ENCODE measurements around the gene TBC1D22A. TPM values are rescaled to one million over a fixed set of nuclear protein-coding genes. Genes with fewer than 3 reads are reported as not detected.

Gene TBC1D22A
- total RNA-seq, 1 donor from 2014 or later: 20.1 TPM

GRCh38 chr22:46823654-46824053, 61.2 kb downstream of the TBC1D22A start:
- no peak for DNase-seq (ENCODE audit: low spot score)
- intact Hi-C loops (cut with DNase I): no loop called here

- intact Hi-C loops (cut with DNase I): no loop called here
These were observed 62.0 kb downstream of the TBC1D22A start for GRCh38 chr22:46824344-46824909.

GRCh38 chr22:46824980-46825544, 62.6 kb downstream of the TBC1D22A start:
- DNase-seq (ENCODE audit: low spot score): no peak
- intact Hi-C loops (cut with DNase I): no loop called here

More at GRCh38 chr22:46824344-46824909, 62.0 kb downstream of the TBC1D22A start:
- DNase-seq (ENCODE audit: low spot score): no peak

DNA sequence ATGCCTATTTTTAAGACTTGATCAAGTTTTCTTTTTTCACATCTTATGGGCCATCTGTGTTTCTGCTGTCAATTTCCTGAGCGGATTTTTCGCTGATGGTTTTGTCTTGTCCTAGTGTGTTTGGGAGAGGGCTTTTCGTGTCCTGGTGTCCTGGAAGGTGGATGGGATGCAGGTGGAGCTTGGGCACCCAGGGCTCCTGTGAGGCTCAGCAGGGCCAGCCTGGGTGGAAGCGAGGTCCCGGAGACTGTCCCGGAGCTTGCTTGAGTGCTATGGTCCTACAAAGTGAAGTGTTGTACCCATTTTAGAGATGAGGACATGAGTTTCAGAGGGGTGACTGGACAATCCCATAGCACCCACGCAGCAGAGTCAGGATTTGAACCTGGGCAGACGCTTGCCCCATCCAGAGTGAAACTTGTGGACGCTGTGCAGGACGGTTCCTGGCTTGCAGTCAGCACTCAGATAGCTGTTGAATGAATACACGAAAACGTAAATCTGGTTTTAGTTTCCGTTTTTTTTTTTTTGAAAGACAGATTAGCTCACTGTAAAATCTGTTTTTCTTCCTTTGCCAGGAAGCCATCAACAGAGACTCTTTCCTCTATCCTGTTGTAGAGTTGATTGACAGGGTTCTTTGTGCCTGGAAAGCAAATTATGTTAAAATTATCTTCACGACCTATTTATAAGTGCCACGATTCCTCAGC, 64.1 kb downstream of the TBC1D22A start:
- intact Hi-C loops (cut with DNase I): no loop called here
- DNase-seq (ENCODE audit: low spot score): no peak

- DNase-seq (ENCODE audit: low spot score): no peak
- intact Hi-C loops (cut with DNase I): no loop called here
These were observed 64.8 kb downstream of the TBC1D22A start for GRCh38 chr22:46827136-46827780.

- intact Hi-C loops (cut with DNase I): no loop called here
- no peak for DNase-seq (ENCODE audit: low spot score)
These were observed 65.3 kb downstream of the TBC1D22A start for GRCh38 chr22:46827781-46828180.

- intact Hi-C loops (cut with DNase I): no loop called here
- DNase-seq (ENCODE audit: low spot score): no peak
These were observed 66.0 kb downstream of the TBC1D22A start for GRCh38 chr22:46828323-46828900.

- DNase-seq (ENCODE audit: low spot score): no peak
- intact Hi-C loops (cut with DNase I): no loop called here
These were observed 66.9 kb downstream of the TBC1D22A start for GRCh38 chr22:46829117-46829891.

DNA sequence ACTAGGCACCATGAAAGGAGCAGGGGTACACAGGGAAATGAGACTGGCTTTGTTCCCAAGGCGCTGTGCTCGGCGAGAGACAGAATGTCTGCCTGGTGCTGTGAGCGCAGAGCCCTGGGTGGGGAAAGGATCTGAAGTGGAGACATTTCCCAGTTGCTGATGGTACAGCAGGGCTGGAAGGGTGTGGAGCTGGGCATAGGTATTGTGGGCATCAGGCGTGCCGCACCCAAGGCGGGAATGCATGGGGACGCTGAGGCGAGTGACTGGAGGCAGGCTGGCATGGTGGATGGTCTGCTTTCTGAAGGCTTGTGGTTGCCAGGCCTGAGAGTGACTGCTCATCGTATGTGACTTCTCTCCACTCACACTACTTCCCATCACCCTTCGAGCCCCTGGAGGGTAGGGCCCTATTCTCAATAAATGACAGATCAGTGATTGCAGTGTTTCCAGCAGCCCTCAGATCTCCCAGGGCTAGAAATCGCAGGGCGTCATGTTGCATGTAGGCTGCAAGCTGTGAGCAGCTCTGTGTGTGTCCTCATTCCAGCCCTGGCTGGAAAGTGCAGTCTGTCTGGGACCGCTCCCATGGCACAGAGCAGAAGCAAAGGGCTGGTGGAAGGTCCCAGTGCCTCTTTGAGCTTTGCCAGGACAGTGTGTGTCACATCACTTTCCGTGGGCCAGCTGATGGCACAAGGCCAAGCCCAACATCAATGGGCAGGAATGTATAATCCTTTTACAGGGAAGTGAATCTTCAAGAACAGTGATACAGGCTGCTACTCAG, 67.7 kb downstream of the TBC1D22A start:
- intact Hi-C loops (cut with DNase I): no loop called here
- no peak for DNase-seq (ENCODE audit: low spot score)

DNA sequence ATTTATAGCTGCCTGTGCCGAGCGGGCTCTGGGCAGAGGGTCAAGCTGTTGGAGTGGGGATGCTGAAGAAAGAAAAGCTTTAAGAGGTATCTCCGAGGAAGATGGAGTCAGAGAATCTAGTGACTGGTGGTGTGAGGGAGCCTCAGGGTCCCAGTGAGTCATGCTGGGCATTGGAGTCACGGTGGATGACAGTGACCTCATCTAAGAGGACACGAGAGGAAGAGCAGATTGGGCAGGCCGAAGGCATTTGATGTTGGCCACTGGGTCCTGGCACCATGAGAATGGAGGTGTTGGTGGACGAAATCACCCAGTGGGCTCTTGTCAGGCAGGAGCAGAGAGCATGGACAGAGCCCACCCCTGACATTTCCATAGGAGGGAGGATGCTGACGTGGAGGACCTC, 68.4 kb downstream of the TBC1D22A start:
- intact Hi-C loops (cut with DNase I): no loop called here
- no peak for DNase-seq (ENCODE audit: low spot score)

DNA sequence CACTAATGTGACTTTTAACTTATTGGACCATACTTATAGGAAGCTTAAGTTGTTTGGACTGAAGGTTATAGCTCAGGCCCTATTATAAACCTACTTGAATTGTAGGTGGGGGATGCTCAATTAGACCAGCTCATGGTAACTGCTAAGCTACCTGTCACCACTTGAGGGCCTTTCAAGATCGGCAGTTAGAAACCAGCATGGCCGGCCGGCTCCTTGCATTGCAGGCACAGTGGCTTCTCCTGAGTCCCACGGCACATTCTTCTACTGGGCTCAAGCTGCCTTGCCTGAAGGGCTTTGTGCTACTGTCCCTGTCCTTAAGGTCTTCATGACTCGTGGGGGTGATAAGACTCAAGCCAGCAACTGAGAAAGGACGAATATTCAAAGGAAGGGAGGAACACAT, 70.8 kb downstream of the TBC1D22A start:
- intact Hi-C loops (cut with DNase I): no loop called here
- no peak for DNase-seq (ENCODE audit: low spot score)

- no peak for DNase-seq (ENCODE audit: low spot score)
- intact Hi-C loops (cut with DNase I): no loop called here
These were observed 71.7 kb downstream of the TBC1D22A start for GRCh38 chr22:46834021-46834737.

DNA sequence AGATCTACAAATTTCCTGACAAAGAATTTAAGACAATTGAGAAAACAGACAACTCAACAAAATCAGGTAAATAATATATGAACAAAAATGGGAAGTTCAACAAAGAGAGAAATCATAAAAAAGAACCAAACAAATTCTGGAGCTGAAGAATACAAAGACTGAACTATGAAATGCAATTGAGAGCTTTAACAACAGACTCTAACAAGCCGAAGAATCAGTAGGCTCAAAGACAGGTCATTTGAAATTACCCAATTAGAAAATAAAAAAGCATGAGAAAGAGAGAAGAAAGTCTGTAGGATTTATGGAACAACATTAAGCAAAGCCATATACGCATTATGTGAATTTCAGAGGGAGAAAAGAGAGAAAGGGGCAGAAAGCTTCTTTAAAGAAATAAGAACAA, 72.8 kb downstream of the TBC1D22A start:
- intact Hi-C loops (cut with DNase I): no loop called here
- no peak for DNase-seq (ENCODE audit: low spot score)

- no peak for DNase-seq (ENCODE audit: low spot score)
- intact Hi-C loops (cut with DNase I): no loop called here
These were observed 73.2 kb downstream of the TBC1D22A start for GRCh38 chr22:46835693-46836092.

- no peak for DNase-seq (ENCODE audit: low spot score)
These were observed 79.1 kb downstream of the TBC1D22A start for GRCh38 chr22:46841522-46841921.

GRCh38 chr22:46842606-46843005, 80.2 kb downstream of the TBC1D22A start:
- intact Hi-C loops (cut with DNase I): no loop called here
- DNase-seq (ENCODE audit: low spot score): no peak

More at GRCh38 chr22:46841522-46841921, 79.1 kb downstream of the TBC1D22A start:
- intact Hi-C loops (cut with DNase I): no loop called here

DNA sequence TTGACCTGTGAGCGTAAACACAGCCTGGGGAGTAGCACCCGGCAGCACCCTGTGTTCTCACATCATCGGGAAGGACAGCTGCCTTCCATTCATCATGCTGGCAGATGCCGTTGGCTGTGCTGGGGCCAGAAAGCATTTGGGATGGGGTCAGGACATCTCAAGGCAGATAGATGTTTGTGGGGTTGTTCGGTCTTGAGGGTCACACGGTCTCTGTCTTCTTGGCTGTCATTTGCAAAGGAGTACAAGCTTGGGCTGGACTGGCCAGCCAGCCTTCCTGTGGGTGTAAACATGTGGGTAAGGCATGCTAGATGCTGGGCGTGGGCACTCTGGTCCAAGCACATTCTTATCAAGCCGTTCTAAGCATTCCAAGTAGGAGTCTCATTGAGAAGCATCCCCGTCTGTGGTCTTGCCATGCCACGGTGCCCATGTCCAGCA, 81.4 kb downstream of the TBC1D22A start:
- DNase-seq (ENCODE audit: low spot score): no peak
- intact Hi-C loops (cut with DNase I): no loop called here

- no peak for DNase-seq (ENCODE audit: low spot score)
- intact Hi-C loops (cut with DNase I): no loop called here
These were observed 82.3 kb downstream of the TBC1D22A start for GRCh38 chr22:46844606-46845210.
